Progenitor cell of endocrine pancreas (in vitro differentiated cells): Measurements from ENCODE around the gene ANKRD39. TPM values are rescaled to one million over a fixed set of nuclear protein-coding genes. Genes with fewer than 3 reads are reported as not detected.

Experiments
- DNase-seq: peaks from one replicate; pipeline ENCODE4 v3.0.0; 2021; ENCODE audit warnings: low spot score; ENCODE audit not compliant: unreplicated experiment
- H3K27ac Mint-ChIP-seq: 2 replicates; pipeline ENCODE4 v1.8.0; 2021; ENCODE audit warnings: mild to moderate bottlenecking, moderate library complexity, mixed read lengths
- H3K27me3 Mint-ChIP-seq: 2 replicates; pipeline ENCODE4 v1.8.0; 2021; ENCODE audit warnings: mixed read lengths
- H3K36me3 Mint-ChIP-seq: 2 replicates; pipeline ENCODE4 v1.8.0; 2022; ENCODE audit warnings: mixed read lengths; ENCODE audit not compliant: insufficient read depth
- H3K4me1 Mint-ChIP-seq: 2 replicates; pipeline ENCODE4 v1.8.0; 2021; ENCODE audit warnings: low read depth, mixed read lengths
- H3K4me3 Mint-ChIP-seq: 2 replicates; pipeline ENCODE4 v1.8.0; 2021; ENCODE audit warnings: low read depth, mild to moderate bottlenecking, moderate library complexity, mixed read lengths
- H3K9me3 Mint-ChIP-seq: 2 replicates; pipeline ENCODE4 v1.8.0; 2021; ENCODE audit warnings: low read depth, mixed read lengths
- CTCF ChIP-seq: fragments of 200-600 bp; sonication (generic); IDR thresholded peaks from one replicate; pipeline ENCODE4 v1.5.0; 2021; ENCODE audit warnings: antibody characterized with exemption, mild to moderate bottlenecking; ENCODE audit not compliant: unreplicated experiment
- total RNA-seq: library from RNA; stranded (reverse); gene quantifications from 2 replicates; pipeline ENCODE4 v1.2.1, GENCODE V29; 2021

Gene ANKRD39
- total RNA-seq, 1 donor from 2014 or later = 16.1 TPM

- no peak for DNase-seq
- H3K27me3 Mint-ChIP-seq = no peaks in the 10 kb centered on the region
- H3K4me3 Mint-ChIP-seq = no peak overlapping the region
- H3K36me3 Mint-ChIP-seq = peaks cover 11% of the 10 kb centered on the region
- H3K27ac Mint-ChIP-seq = no peak overlapping the region
- no peaks in the 10 kb centered on the region for H3K9me3 Mint-ChIP-seq
- peaks cover 15% of the 10 kb centered on the region for H3K4me1 Mint-ChIP-seq
- no peak for TF ChIP-seq CTCF
Measured at GRCh38 chr2:96860065-96861029, 2.5 kb upstream of the ANKRD39 start.

- Mint-ChIP-seq H3K27me3 (no peaks in the 10 kb centered on the region), H3K4me1 (peaks cover 17% of the 10 kb centered on the region), H3K36me3 (peaks cover 11% of the 10 kb centered on the region), H3K4me3 (peak overlapping the region; percentile 76), H3K9me3 (no peaks in the 10 kb centered on the region), H3K27ac (no peak overlapping the region)
- no peak for TF ChIP-seq CTCF
- DNase-seq = no peak
Measured at GRCh38 chr2:96859681-96860064, 1.9 kb upstream of the ANKRD39 start.

- Mint-ChIP-seq H3K9me3 (no peaks in the 10 kb centered on the region), H3K4me3 (peak overlapping the region; percentile 76), H3K4me1 (peaks cover 17% of the 10 kb centered on the region), H3K36me3 (peaks cover 12% of the 10 kb centered on the region), H3K27ac (peak overlapping the region; percentile 78), H3K27me3 (no peaks in the 10 kb centered on the region)
- no peak for DNase-seq
- TF ChIP-seq CTCF = no peak
Measured at GRCh38 chr2:96859099-96859649, 1.4 kb upstream of the ANKRD39 start.

DNA sequence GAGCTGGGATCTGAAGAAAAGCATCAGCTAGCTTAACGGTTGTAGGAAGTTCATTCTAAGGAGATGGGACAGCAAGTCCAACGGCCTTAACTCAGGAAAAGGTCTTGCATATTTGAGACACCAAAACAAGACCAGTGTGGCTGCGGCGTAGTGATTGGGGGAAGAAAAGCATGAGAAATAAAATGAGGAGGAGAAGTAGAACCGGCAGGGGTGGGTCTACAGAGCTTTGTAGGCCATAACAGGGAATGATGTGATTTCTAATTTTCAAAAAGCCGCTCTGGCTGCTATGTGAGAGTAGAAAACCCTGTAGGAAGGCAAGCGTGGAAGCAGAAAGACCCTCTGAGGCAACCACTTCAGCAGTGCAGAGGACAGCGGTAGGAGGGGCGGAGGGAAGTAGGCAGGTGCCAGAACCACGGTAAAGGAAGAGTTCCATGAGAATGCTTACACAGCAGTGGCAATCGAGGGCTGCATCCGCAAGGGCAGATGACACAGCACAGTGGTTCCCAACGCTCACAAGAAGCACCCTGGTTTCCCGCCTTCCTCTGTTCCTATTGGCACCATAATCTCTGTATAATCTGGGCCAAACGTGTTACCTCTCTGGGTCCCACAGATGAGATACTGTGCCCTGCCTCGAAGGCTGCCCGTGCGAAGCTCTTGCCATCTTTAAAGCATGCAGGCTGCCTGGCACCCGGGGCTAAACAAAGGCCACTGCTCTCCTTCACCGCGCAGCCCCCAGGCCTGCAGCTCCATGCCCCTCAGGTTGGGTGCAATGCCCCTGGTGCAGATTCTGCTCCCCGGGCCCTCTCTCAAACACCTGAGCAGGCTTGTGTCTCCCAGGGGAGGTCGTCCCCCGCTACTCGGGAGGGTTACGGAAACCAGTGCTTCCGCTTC lies 795 bp downstream of the ANKRD39 start:
- no peak for DNase-seq
- peaks cover 8% of the 10 kb centered on the region for H3K36me3 Mint-ChIP-seq
- H3K4me1 Mint-ChIP-seq = peaks cover 17% of the 10 kb centered on the region
- peak overlapping the region; percentile 80 for H3K4me3 Mint-ChIP-seq
- TF ChIP-seq CTCF = no peak
- H3K27ac Mint-ChIP-seq = peak overlapping the region; percentile 84
- no peaks in the 10 kb centered on the region for H3K27me3 Mint-ChIP-seq
- no peaks in the 10 kb centered on the region for H3K9me3 Mint-ChIP-seq

DNA sequence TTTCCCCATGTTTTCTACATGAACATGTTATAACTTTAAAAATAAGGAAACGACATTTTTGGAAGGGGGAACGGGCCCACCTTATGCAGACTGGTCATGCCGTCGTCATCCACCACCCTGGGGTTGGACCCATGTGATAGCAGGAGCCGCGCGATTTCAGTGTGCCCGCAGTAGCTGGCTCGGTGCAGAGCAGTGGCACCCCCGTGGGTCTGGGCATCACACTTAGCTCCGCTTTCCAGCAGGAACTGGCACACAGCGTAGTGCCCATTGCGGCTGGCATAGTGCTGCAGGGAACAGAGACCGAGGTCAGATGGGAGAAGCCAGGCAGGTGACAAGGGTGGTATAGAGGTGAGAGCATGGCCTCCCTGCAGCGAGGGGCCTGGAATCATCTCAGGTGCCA lies 4.5 kb downstream of the ANKRD39 start:
- no peak for TF ChIP-seq CTCF
- H3K4me3 Mint-ChIP-seq = no peak overlapping the region
- no peak for DNase-seq
- H3K4me1 Mint-ChIP-seq = peaks cover 10% of the 10 kb centered on the region
- no peaks in the 10 kb centered on the region for H3K27me3 Mint-ChIP-seq
- H3K9me3 Mint-ChIP-seq = no peaks in the 10 kb centered on the region
- H3K27ac Mint-ChIP-seq = no peak overlapping the region
- H3K36me3 Mint-ChIP-seq = peaks cover 9% of the 10 kb centered on the region
